IMR-90 (cell line): ENCODE data around the gene RHBDF1. TPM values are rescaled to one million over a fixed set of nuclear protein-coding genes. Genes with fewer than 3 reads are reported as not detected.

Experiments
- ATAC-seq: fragments of 200-7000 bp; cut with Tn5 transposase; 2 replicates; pipeline ENCODE4 v1.9.1; 2020; ENCODE audit warnings: low read depth, mild to moderate bottlenecking, moderate library complexity
- BruUV-seq: library from RNA; stranded (reverse); fragments of 400-500 nt; replicated peaks from 2 replicates; lab custom pipeline; 2021; lab: Mats Ljungman, UMichigan
- CTCF ChIA-PET: fragments of 300-600 bp; formaldehyde crosslinking; extraction: SDS; loops from one replicate; lab custom pipeline; 2021; ENCODE audit warnings: antibody characterized with exemption; lab: Yijun Ruan, JAX
- POLR2A ChIA-PET: fragments of 300-600 bp; sonication (Branson Sonifier 250); formaldehyde crosslinking; loops from one replicate; lab custom pipeline; 2022; ENCODE audit warnings: antibody characterized with exemption; ENCODE audit not compliant: unreplicated experiment; lab: Charles Lee
- DNase-seq: peaks from one replicate; pipeline ENCODE4 v3.0.0; 2013
- H2AFZ ChIP-seq: replicated peaks from 2 replicates; pipeline ENCODE3; 2013; ENCODE audit warnings: low read length, mild to moderate bottlenecking; ENCODE audit not compliant: poor library complexity
- H2AK5ac ChIP-seq: 2 replicates; pipeline ENCODE4 v1.6.1; 2013; ENCODE audit warnings: low read depth, low read length, inconsistent platforms
- H2AK9ac ChIP-seq: replicated peaks from 2 replicates; pipeline ENCODE3; 2013; ENCODE audit warnings: mild to moderate bottlenecking, low read depth, low read length, moderate library complexity; ENCODE audit not compliant: poor library complexity
- H2BK120ac ChIP-seq: 2 replicates; pipeline ENCODE4 v1.6.1; 2013; ENCODE audit warnings: low read depth, low read length, inconsistent platforms
- H2BK15ac ChIP-seq: 3 replicates; pipeline ENCODE4 v1.6.1; 2013; ENCODE audit warnings: low read depth, low read length, inconsistent platforms
- H2BK20ac ChIP-seq: 2 replicates; pipeline ENCODE4 v1.6.1; 2013; ENCODE audit warnings: low read depth, mild to moderate bottlenecking, inconsistent platforms, low read length, moderate library complexity
- H2BK5ac ChIP-seq: 2 replicates; pipeline ENCODE4 v1.6.1; 2013; ENCODE audit warnings: mild to moderate bottlenecking, low read depth, low read length, inconsistent platforms; ENCODE audit not compliant: poor library complexity, severe bottlenecking
- H3K14ac ChIP-seq: replicated peaks from 2 replicates; pipeline ENCODE4 v1.6.1; 2013; ENCODE audit warnings: low read depth, low read length, inconsistent platforms
- H3K18ac ChIP-seq: 2 replicates; pipeline ENCODE4 v1.6.1; 2013; ENCODE audit warnings: low read depth, low read length, control low read depth
- H3K23ac ChIP-seq: 2 replicates; pipeline ENCODE4 v1.6.1; 2013; ENCODE audit warnings: low read depth, low read length, inconsistent platforms
- H3K27ac ChIP-seq: 2 replicates; pipeline ENCODE4 v1.5.1; 2013; ENCODE audit warnings: mild to moderate bottlenecking, control low read depth, low read length; ENCODE audit not compliant: insufficient read depth
- H3K27me3 ChIP-seq: 2 replicates; pipeline ENCODE4 v1.6.1; 2013; ENCODE audit warnings: low read length; ENCODE audit not compliant: control insufficient read depth, insufficient read depth
- H3K36me3 ChIP-seq: 2 replicates; pipeline ENCODE4 v1.6.1; 2013; ENCODE audit warnings: low read length, mixed read lengths; ENCODE audit not compliant: control insufficient read depth, insufficient read depth
- H3K4ac ChIP-seq: 2 replicates; pipeline ENCODE4 v1.6.1; 2013; ENCODE audit warnings: low read depth, low read length, inconsistent platforms
- H3K4me1 ChIP-seq: 2 replicates; pipeline ENCODE4 v1.6.1; 2013; ENCODE audit warnings: low read length, mixed read lengths; ENCODE audit not compliant: control insufficient read depth, insufficient read depth
- H3K4me2 ChIP-seq: 2 replicates; pipeline ENCODE4 v1.6.1; 2013; ENCODE audit warnings: low read depth, mild to moderate bottlenecking, control low read depth, low read length, moderate library complexity
- H3K4me3 ChIP-seq: 2 replicates; pipeline ENCODE4 v1.5.1; 2013; ENCODE audit warnings: low read depth, mild to moderate bottlenecking, control low read depth, low read length, moderate library complexity; ENCODE audit not compliant: insufficient read depth
- H3K56ac ChIP-seq: 2 replicates; pipeline ENCODE4 v1.6.1; 2013; ENCODE audit warnings: low read length, inconsistent platforms; ENCODE audit not compliant: insufficient read depth; ENCODE audit errors: extremely low read depth
- H3K79me1 ChIP-seq, 2 experiments: 2 replicates each; pipeline ENCODE4 v1.6.1; 2013; ENCODE audit warnings: low read length in 2 of 2, inconsistent platforms in 1 of 2, low read depth in 1 of 2
- H3K9ac ChIP-seq: 2 replicates; pipeline ENCODE4 v1.6.1; 2013; ENCODE audit warnings: low read depth, low read length, control low read depth
- H3K9me1 ChIP-seq: 2 replicates; pipeline ENCODE4 v1.6.1; 2013; ENCODE audit warnings: low read length, inconsistent platforms; ENCODE audit not compliant: insufficient read depth
- H3K9me3 ChIP-seq: 2 replicates; pipeline ENCODE4 v1.6.1; 2013; ENCODE audit warnings: low read length; ENCODE audit not compliant: control insufficient read depth, insufficient read depth
- H4K20me1 ChIP-seq: 2 replicates; pipeline ENCODE4 v1.6.1; 2013; ENCODE audit warnings: low read length, inconsistent platforms; ENCODE audit not compliant: insufficient read depth
- H4K5ac ChIP-seq: 2 replicates; pipeline ENCODE4 v1.6.1; 2013; ENCODE audit warnings: mild to moderate bottlenecking, low read depth, low read length, control low read depth
- H4K8ac ChIP-seq, 2 experiments: 2 replicates each; pipeline ENCODE4 v1.6.1; 2013; ENCODE audit warnings: low read depth in 2 of 2, low read length in 2 of 2, control low read depth in 1 of 2, inconsistent platforms in 1 of 2
- H4K91ac ChIP-seq: 2 replicates; pipeline ENCODE4 v1.6.1; 2013; ENCODE audit warnings: low read depth, low read length, inconsistent platforms; ENCODE audit not compliant: insufficient read depth
- CEBPB ChIP-seq: IDR thresholded peaks from 2 replicates; pipeline ENCODE4 v1.6.1; 2012; ENCODE audit warnings: low read depth, low read length, improper control_type of control experiment
- CTCF ChIP-seq: conservative IDR thresholded peaks from 2 replicates; pipeline ENCODE4 v1.5.1; 2012; ENCODE audit warnings: mild to moderate bottlenecking, low read depth, low read length, improper control_type of control experiment
- MAFK ChIP-seq: IDR thresholded peaks from 2 replicates; pipeline ENCODE4 v1.6.1; 2012; ENCODE audit warnings: low read depth, low read length, improper control_type of control experiment
- MAZ ChIP-seq: IDR thresholded peaks from 2 replicates; pipeline ENCODE4 v1.6.1; 2012; ENCODE audit warnings: low read depth, mild to moderate bottlenecking, low read length, improper control_type of control experiment, moderate library complexity, borderline replicate concordance
- RAD21 ChIP-seq: IDR thresholded peaks from 2 replicates; pipeline ENCODE4 v1.6.1; 2012; ENCODE audit warnings: low read length, improper control_type of control experiment
- RCOR1 ChIP-seq: IDR thresholded peaks from 2 replicates; pipeline ENCODE4 v1.6.1; 2012; ENCODE audit warnings: mild to moderate bottlenecking, low read length, improper control_type of control experiment; ENCODE audit not compliant: insufficient replicate concordance
- SMC3 ChIP-seq: fragments of 150-350 bp; IDR thresholded peaks from 2 replicates; pipeline ENCODE4 v1.6.1; 2016; ENCODE audit warnings: low read depth, mild to moderate bottlenecking, antibody characterized with exemption, low read length, moderate library complexity
- whole genome bisulfite sequencing, 2 experiments: methylation state at CpG; one replicate each; pipeline versions ENCODE4 v1.1.5 to v1.1.7; 2013; ENCODE audit warnings: missing lambda C conversion rate in 2 of 2; ENCODE audit not compliant: insufficient read length in 1 of 2; ENCODE audit errors: extremely low coverage in 2 of 2; 5-methylcytosine and 5-hydroxymethylcytosine counted together
- dilution Hi-C: fragments of 300-500 bp; cut with HindIII; formaldehyde crosslinking; loops from one replicate; pipeline ENCODE4 v1.14.3; 2018; ENCODE audit warnings: low sequenced_read_pairs; ENCODE audit not compliant: unreplicated experiment
- in situ Hi-C: fragments of 300-500 bp; cut with MboI; formaldehyde crosslinking; loops from 3 replicates; pipeline ENCODE4 v1.14.3; 2019; ENCODE audit warnings: low sequenced_read_pairs, inconsistent platforms, mixed read lengths
- intact Hi-C: fragments of 100-400 bp; cut with micrococcal nuclease; formaldehyde crosslinking; loops from 2 replicates; pipeline ENCODE4 v1.10.0; 2022
- polyA plus RNA-seq, 3 experiments: library from polyadenylated mRNA; depleted of rRNA; stranded (reverse); fragments of >200 nt; gene quantifications; 2 replicates each; pipeline ENCODE4 v1.2.3, GENCODE V29; 2012; ENCODE audit warnings: low replicate concordance in 1 of 3
- total RNA-seq: library from RNA; depleted of rRNA; stranded (reverse); fragments of >200 nt; gene quantifications from 2 replicates; pipeline ENCODE4 v1.2.3, GENCODE V29; 2012

The RHBDF1 gene
- total and polyA plus RNA-seq, 2 of the 4 experiments (the other 2 are of a cell fraction), result 13.8 to 86.6 TPM

DNA sequence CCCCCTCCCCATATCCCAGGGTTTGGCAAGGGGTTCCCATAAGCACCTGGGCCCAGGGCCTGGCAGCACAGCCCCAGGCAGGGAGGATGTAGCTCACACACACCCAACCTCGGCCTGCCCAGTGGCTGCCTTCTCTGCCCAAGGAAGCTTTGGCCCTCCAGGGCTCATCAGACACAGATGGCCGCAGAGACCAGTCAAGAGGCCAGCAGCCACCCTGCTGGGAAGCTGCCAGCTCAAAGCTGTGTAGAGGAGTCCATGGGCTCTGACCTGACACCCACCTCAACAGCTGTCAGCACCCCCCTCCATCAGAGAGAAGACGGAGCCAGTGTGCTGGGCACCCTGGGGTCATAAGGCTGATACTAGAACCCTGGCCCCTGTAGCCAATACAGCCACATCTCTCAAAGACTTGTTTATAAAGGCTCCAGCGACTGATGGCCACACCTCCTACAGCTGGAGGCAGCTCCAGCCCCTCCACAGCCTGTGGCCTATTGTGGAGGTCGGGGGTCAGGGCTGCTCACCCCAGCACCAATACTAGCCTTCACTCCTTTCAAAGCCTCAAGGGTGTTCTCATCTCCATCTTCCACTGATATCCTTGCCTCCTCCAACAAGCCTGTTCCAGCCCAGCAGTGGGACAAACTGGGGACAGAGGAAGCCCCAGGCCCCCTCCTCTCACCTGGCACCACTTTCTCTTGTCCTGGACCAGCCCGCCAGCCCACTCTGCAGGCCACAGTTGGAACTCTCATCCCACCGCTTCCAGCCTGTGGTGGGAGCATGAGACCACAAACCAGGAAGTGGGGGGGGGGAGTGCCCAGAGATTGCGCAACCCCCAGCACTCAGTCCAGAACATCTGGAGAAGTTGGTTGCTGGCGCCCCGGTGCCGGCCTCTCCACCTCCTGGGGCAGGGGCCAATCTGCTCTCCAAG is 3.4 kb upstream of the RHBDF1 start:
- H3K9ac ChIP-seq, result peak overlapping the region; percentile 13; the same call in 1 of the 2 replicates
- ChIA-PET CTCF (interaction anchor here (0.9 to 1.1 kb wide), 3 partner anchors 10 to 21 kb away, joined by 3 to 5 read pairs (median 4); no protein-coding TSS in a partner anchor), POLR2A (no interaction called here)
- no peaks in the 10 kb centered on the region for H3K27me3 ChIP-seq
- intact Hi-C loops (no loop called here), dilution Hi-C loops (no loop called here), in situ Hi-C loops (no loop called here)
- peak overlapping the region; percentile 81; the same call in 1 of the 2 replicates for H3K56ac ChIP-seq
- peak overlapping the region; percentile 80 for H2BK20ac ChIP-seq
- H3K9me1 ChIP-seq, result peaks cover 17% of the 10 kb centered on the region
- peaks cover 20% of the 10 kb centered on the region for H4K20me1 ChIP-seq
- peak overlapping the region; percentile 96 for H2AK9ac ChIP-seq
- H4K91ac ChIP-seq, result peak overlapping the region; percentile 89
- H3K18ac ChIP-seq, result peak overlapping the region; percentile 48
- H2AFZ ChIP-seq, result peak overlapping the region; percentile 74
- H3K36me3 ChIP-seq, result peaks cover 12% of the 10 kb centered on the region
- WGBS, 2 experiments, result 0% methylated on average over 3 of the region's 11 CpGs; no CpG with 5 or more reads in 1 of the 2 experiments
- no peaks in the 10 kb centered on the region for H3K9me3 ChIP-seq
- BruUV-seq, result no TSS peak
- H3K23ac ChIP-seq, result peak overlapping the region; percentile 64
- H2BK5ac ChIP-seq, result peak overlapping the region; percentile 74
- peak overlapping the region; percentile 87 for H3K27ac ChIP-seq
- peak overlapping the region; percentile 73 for H3K14ac ChIP-seq
- H2AK5ac ChIP-seq, result peak overlapping the region; percentile 87
- ATAC-seq (peak; percentile 2), DNase-seq (peak; percentile 86)
- peak overlapping the region; percentile 59 for H4K5ac ChIP-seq
- H3K4me3 ChIP-seq, result no peak overlapping the region
- peaks cover 47% of the 10 kb centered on the region for H3K4me1 ChIP-seq
- peak overlapping the region; percentile 77 to 82 for H4K8ac ChIP-seq
- peak; percentile 25; the same call in 1 of the 2 replicates for TF ChIP-seq SMC3
- TF ChIP-seq RCOR1, result no peak
- TF ChIP-seq CEBPB, result peak; percentile 100
- no peak for TF ChIP-seq MAFK
- peak; percentile 55 for TF ChIP-seq CTCF
- peak; percentile 40; the same call in 1 of the 2 replicates for TF ChIP-seq RAD21
- peak; percentile 83 for TF ChIP-seq MAZ
- peak overlapping the region; percentile 89 for H3K4ac ChIP-seq
- peak overlapping the region; percentile 51; the same call in 2 of the 3 replicates for H2BK15ac ChIP-seq
- H3K4me2 ChIP-seq, result peak overlapping the region; percentile 51
- peak overlapping the region; percentile 82 for H2BK120ac ChIP-seq
- H3K79me1 ChIP-seq, result peaks cover 6 to 40% of the 10 kb centered on the region in 2 experiments
